Activated naive CD4-positive, alpha-beta T cell treated with anti-CD3 and anti-CD28 coated beads for 36 hours (primary cell): Measurements from ENCODE around the gene DNAJB13. TPM values are rescaled to one million over a fixed set of nuclear protein-coding genes. Genes with fewer than 3 reads are reported as not detected.
A peak's percentile ranks its signal among the peaks of the same experiment; 100 is the strongest.

Experiments
- CTCF ChIA-PET: fragments of 350-600 bp; sonication (Branson Sonifier 250); formaldehyde crosslinking; loops from one replicate; lab custom pipeline; 2021; ENCODE audit warnings: antibody characterized with exemption; lab: Charles Lee
- DNase-seq: peaks from one replicate; pipeline ENCODE4 v3.0.0-alpha.2; 2020
- H3K27ac Mint-ChIP-seq: one replicate; pipeline ENCODE4 v1.8.0; 2021; ENCODE audit warnings: mild to moderate bottlenecking, mixed read lengths
- H3K27me3 Mint-ChIP-seq: one replicate; pipeline ENCODE4 v1.8.0; 2021; ENCODE audit warnings: low read depth, mixed read lengths
- H3K36me3 Mint-ChIP-seq: one replicate; pipeline ENCODE4 v1.8.0; 2021; ENCODE audit warnings: low read depth, mixed read lengths
- H3K4me1 Mint-ChIP-seq: one replicate; pipeline ENCODE4 v1.8.0; 2021; ENCODE audit warnings: low read depth, mixed read lengths
- H3K4me3 Mint-ChIP-seq: one replicate; pipeline ENCODE4 v1.8.0; 2021; ENCODE audit warnings: mild to moderate bottlenecking, moderate library complexity, mixed read lengths
- H3K9me3 Mint-ChIP-seq: one replicate; pipeline ENCODE4 v1.8.0; 2021; ENCODE audit warnings: mixed read lengths
- intact Hi-C: fragments of 100-400 bp; cut with micrococcal nuclease; formaldehyde crosslinking; loops from one replicate; pipeline ENCODE4 v1.15.1; 2023
- total RNA-seq, 2 experiments: library from RNA; stranded (reverse); gene quantifications; one replicate each; pipeline ENCODE4 v1.2.3, GENCODE V29; 2021

Gene DNAJB13
- total RNA-seq, 2 experiments from 2014 or later: 0.26 TPM; not detected in 1

DNA sequence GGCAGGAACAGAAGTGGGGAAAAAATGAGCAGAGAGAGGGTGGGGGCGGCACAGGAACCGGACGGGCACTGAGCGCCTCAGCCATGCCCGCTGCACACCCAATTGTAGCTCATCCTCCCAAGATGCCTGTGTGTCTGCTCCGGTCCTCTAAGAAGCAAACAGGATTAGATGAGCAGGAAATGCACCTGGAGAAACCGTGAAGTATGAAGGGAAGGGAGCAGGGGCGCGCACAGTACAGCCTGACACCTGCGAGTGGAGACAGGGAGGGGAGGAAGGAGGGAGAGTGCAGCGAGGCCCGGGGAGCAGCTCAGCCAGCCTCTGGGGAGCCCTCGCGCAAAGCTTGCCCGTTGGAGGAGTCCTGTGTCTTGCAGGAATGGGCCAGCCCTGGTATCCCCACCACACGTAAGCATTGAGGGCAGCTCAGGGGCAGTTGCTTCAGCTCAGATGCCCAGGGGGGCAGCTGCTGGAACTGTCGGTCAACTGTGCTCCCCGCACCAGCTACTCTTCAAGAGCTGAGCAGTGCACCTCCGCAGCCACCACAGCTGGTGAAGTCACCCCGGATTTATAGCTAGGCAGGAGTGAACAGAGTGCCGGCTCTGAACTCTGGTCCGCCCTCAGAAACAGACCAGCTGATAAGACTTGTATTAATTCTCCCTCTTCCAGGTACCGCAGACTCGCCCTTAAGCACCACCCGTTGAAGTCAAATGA is 7.0 kb downstream of the DNAJB13 start:
- Mint-ChIP-seq H3K27me3 (peaks cover 2% of the 10 kb centered on the region), H3K27ac (no peak overlapping the region), H3K9me3 (no peaks in the 10 kb centered on the region), H3K4me3 (peak overlapping the region; percentile 23), H3K4me1 (peaks cover 3% of the 10 kb centered on the region), H3K36me3 (no peaks in the 10 kb centered on the region)
- CTCF ChIA-PET: interaction anchor here (0.5 kb wide), 2 partner anchors 27 to 333 kb away, joined by 3 to 4 read pairs; no protein-coding TSS in a partner anchor
- no peak for DNase-seq
- intact Hi-C loops: no loop called here

DNA sequence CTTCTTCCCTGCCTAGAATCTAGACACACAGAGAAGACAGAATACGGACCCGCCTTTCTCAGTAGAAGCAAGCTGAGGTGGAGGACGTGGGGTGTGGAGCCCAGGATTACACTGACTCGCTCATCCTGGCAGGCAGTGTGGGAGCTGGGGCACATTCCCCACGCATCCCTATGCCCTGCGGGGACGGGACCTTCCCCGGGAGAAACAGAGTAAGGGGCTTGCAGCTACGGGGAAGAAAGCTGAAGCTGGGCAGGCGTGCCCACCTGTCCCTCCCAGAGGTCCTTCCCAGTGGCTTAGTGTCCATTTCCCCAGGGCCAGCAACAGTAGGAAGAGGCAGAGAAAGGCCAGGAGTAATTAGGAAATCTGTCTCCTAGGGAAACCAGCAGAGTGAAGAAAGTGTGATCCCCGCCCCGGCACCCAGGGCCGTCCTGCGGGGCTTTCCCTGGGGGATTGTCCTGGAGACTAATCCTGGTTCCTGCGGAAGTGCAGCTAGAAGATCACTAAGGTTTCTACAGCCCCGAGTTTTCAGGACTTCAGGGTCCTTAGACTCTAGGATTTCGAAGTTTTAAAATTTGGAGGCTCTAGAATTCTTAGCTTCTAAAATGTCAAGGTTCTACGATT is 7.8 kb downstream of the DNAJB13 start:
- intact Hi-C loops: no loop called here
- Mint-ChIP-seq H3K27me3 (peaks cover 2% of the 10 kb centered on the region), H3K4me3 (no peak overlapping the region), H3K9me3 (no peaks in the 10 kb centered on the region), H3K27ac (no peak overlapping the region), H3K4me1 (peaks cover 3% of the 10 kb centered on the region), H3K36me3 (no peaks in the 10 kb centered on the region)
- CTCF ChIA-PET: interaction anchor here (0.5 kb wide), 1 partner anchor 26 kb away, joined by 4 read pairs; no protein-coding TSS in a partner anchor
- DNase-seq: no peak

DNA sequence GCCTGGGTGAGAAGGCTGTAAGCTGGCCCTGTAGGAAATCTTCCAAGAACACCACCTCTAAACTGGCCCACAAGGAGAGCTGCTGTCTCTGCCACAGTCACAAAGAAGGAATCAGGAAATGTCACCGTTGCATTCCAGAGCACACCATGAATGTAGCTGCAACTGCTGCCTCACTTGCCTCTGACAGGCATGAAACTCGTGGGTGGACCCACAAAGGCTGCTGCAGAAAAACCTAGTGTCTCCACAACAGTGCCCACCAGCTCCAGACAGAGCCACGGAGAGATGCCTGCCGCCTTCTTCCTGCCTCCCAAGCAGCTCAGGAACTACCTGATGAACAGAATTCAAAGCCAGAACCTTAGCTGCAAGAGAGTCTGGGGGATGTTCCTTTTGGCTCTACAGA is 10.5 kb downstream of the DNAJB13 start:
- Mint-ChIP-seq H3K36me3 (no peaks in the 10 kb centered on the region), H3K9me3 (no peaks in the 10 kb centered on the region), H3K4me1 (peaks cover 19% of the 10 kb centered on the region), H3K4me3 (no peak overlapping the region), H3K27ac (no peak overlapping the region), H3K27me3 (peaks cover 2% of the 10 kb centered on the region)
- intact Hi-C loops: loop anchor here (5.0 to 10.0 kb wide), 2 partner anchors 296 to 433 kb away; partner anchors contain the start of gene PGM2L1
- CTCF ChIA-PET: interaction anchor here (0.8 kb wide), 1 partner anchor 80 kb away, joined by 3 read pairs; no protein-coding TSS in a partner anchor
- no peak for DNase-seq

GRCh38 chr11:73962101-73962705 is 11.4 kb downstream of the DNAJB13 start:
- H3K27ac Mint-ChIP-seq: no peak overlapping the region
- DNase-seq: no peak
- no peak overlapping the region for H3K4me3 Mint-ChIP-seq
- H3K36me3 Mint-ChIP-seq: no peaks in the 10 kb centered on the region
- peaks cover 19% of the 10 kb centered on the region for H3K4me1 Mint-ChIP-seq
- CTCF ChIA-PET: interaction anchor here (3.1 kb wide), 1 partner anchor 18 kb away, joined by 18 read pairs; no protein-coding TSS in a partner anchor
- H3K27me3 Mint-ChIP-seq: no peaks in the 10 kb centered on the region
- no peaks in the 10 kb centered on the region for H3K9me3 Mint-ChIP-seq
- intact Hi-C loops: loop anchor here (5.0 to 10.0 kb wide), 2 partner anchors 295 to 433 kb away; partner anchors contain the start of gene PGM2L1

- no peaks in the 10 kb centered on the region for H3K27me3 Mint-ChIP-seq
- peaks cover 30% of the 10 kb centered on the region for H3K4me1 Mint-ChIP-seq
- no peak overlapping the region for H3K4me3 Mint-ChIP-seq
- no peaks in the 10 kb centered on the region for H3K36me3 Mint-ChIP-seq
- CTCF ChIA-PET: interaction anchor here (0.6 to 3.1 kb wide), 23 partner anchors 9 to 586 kb away, joined by 3 to 18 read pairs (median 4); no protein-coding TSS in a partner anchor
- H3K9me3 Mint-ChIP-seq: no peaks in the 10 kb centered on the region
- no peak overlapping the region for H3K27ac Mint-ChIP-seq
- no peak for DNase-seq
- intact Hi-C loops: loop anchor here (1.0 to 10.0 kb wide), 9 partner anchors 16 to 485 kb away; partner anchors contain the start of genes C2CD3, PGM2L1 and PPME1
Observed at GRCh38 chr11:73963861-73964260, 13.0 kb downstream of the DNAJB13 start.

GRCh38 chr11:73965076-73965763 is 14.4 kb downstream of the DNAJB13 start:
- no peak overlapping the region for H3K27ac Mint-ChIP-seq
- no peaks in the 10 kb centered on the region for H3K27me3 Mint-ChIP-seq
- peaks cover 44% of the 10 kb centered on the region for H3K4me1 Mint-ChIP-seq
- H3K4me3 Mint-ChIP-seq: no peak overlapping the region
- no peaks in the 10 kb centered on the region for H3K9me3 Mint-ChIP-seq
- no peak for DNase-seq
- CTCF ChIA-PET: interaction anchor here (0.6 to 3.1 kb wide), 8 partner anchors 15 to 356 kb away, joined by 3 to 18 read pairs (median 4); no protein-coding TSS in a partner anchor
- intact Hi-C loops: loop anchor here (2.0 to 10.0 kb wide), 2 partner anchors 430 to 484 kb away; partner anchors contain the start of gene PGM2L1
- H3K36me3 Mint-ChIP-seq: no peaks in the 10 kb centered on the region

GRCh38 chr11:73965764-73966121 is 14.9 kb downstream of the DNAJB13 start:
- H3K4me3 Mint-ChIP-seq: no peak overlapping the region
- CTCF ChIA-PET: interaction anchor here (1.1 to 1.6 kb wide), 4 partner anchors 10 to 356 kb away, joined by 3 to 13 read pairs (median 4); no protein-coding TSS in a partner anchor
- H3K9me3 Mint-ChIP-seq: no peaks in the 10 kb centered on the region
- no peak overlapping the region for H3K27ac Mint-ChIP-seq
- no peaks in the 10 kb centered on the region for H3K27me3 Mint-ChIP-seq
- H3K4me1 Mint-ChIP-seq: peaks cover 49% of the 10 kb centered on the region
- no peak for DNase-seq
- intact Hi-C loops: loop anchor here (2.0 to 10.0 kb wide), 2 partner anchors 429 to 483 kb away; partner anchors contain the start of gene PGM2L1
- no peaks in the 10 kb centered on the region for H3K36me3 Mint-ChIP-seq

- Mint-ChIP-seq H3K9me3 (no peaks in the 10 kb centered on the region), H3K27ac (peak overlapping the region; percentile 77), H3K36me3 (no peaks in the 10 kb centered on the region), H3K27me3 (no peaks in the 10 kb centered on the region), H3K4me1 (peaks cover 73% of the 10 kb centered on the region), H3K4me3 (no peak overlapping the region)
- intact Hi-C loops: loop anchor here (10.0 kb wide), 1 partner anchor 426 kb away; the partner anchor contains the start of gene PGM2L1
- CTCF ChIA-PET: interaction anchor here (2.0 kb wide), 1 partner anchor 12 kb away, joined by 7 read pairs; no protein-coding TSS in a partner anchor
- DNase-seq: no peak
Observed at GRCh38 chr11:73968356-73968966, 17.6 kb downstream of the DNAJB13 start.

- intact Hi-C loops: loop anchor here (1.0 to 10.0 kb wide), 2 partner anchors 11 to 426 kb away; partner anchors contain the start of gene PGM2L1
- H3K27ac Mint-ChIP-seq: peak overlapping the region; percentile 77
Observed at GRCh38 chr11:73969091-73969490, 18.3 kb downstream of the DNAJB13 start.

DNA sequence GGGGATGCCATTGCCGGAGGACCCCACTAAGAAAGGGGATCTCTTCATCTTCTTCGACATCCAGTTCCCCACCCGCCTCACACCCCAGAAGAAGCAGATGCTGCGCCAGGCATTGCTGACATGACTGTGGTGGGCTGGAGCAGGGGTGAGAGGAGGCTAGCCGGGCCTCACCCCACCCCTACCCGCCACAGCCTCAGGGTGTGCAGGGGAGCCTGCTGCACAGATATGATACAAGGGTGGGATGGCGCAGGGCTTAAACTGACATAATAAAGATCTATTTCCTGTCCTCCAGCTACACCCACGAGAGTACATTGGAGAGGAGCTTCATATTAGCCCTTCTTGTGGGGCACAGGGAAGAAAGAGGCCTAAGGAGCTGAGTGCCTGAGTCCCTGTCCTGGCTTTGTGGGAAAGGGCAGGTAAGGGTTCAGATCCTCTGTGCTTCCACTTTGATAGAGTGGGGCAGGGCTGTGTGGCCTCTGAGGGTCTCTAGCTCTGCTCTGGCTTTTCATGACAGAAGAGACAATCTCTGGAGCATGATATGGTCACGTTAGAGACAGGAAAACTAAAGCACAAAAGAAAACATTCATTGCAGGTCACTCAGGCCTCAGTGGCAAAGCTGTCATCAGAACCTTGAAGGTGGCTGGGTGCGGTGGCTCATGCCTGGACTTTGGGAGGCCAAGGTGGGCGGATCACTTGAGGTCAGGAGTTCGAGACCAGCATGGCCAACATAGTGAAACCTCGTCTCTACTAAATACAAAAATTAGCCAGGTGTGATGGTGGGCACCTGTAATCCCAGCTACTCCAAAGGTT is 19.4 kb downstream of the DNAJB13 start:
- no peaks in the 10 kb centered on the region for H3K9me3 Mint-ChIP-seq
- no peak overlapping the region for H3K4me3 Mint-ChIP-seq
- intact Hi-C loops: loop anchor here (1.0 to 10.0 kb wide), 2 partner anchors 10 to 425 kb away; partner anchors contain the start of gene PGM2L1
- CTCF ChIA-PET: interaction anchor here (1.1 to 1.6 kb wide), 2 partner anchors 9 to 12 kb away, joined by 3 to 5 read pairs; partner anchors contain the start of gene UCP2
- peaks cover 79% of the 10 kb centered on the region for H3K4me1 Mint-ChIP-seq
- H3K36me3 Mint-ChIP-seq: peaks cover 9% of the 10 kb centered on the region
- no peaks in the 10 kb centered on the region for H3K27me3 Mint-ChIP-seq
- H3K27ac Mint-ChIP-seq: peak overlapping the region; percentile 77
- no peak for DNase-seq

More at GRCh38 chr11:73969091-73969490, 18.3 kb downstream of the DNAJB13 start:
- Mint-ChIP-seq H3K36me3 (no peaks in the 10 kb centered on the region), H3K27me3 (no peaks in the 10 kb centered on the region), H3K9me3 (no peaks in the 10 kb centered on the region), H3K4me1 (peaks cover 79% of the 10 kb centered on the region), H3K4me3 (no peak overlapping the region)
- CTCF ChIA-PET: interaction anchor here (2.0 kb wide), 1 partner anchor 11 kb away, joined by 7 read pairs; no protein-coding TSS in a partner anchor
- no peak for DNase-seq
